Measurements from ENCODE around the gene TADA3. TPM values are rescaled to one million over a fixed set of nuclear protein-coding genes. Genes with fewer than 3 reads are reported as not detected.
A peak's percentile ranks its signal among the peaks of the same experiment; 100 is the strongest.

Gene TADA3
- total RNA-seq, 1 donor: 92.4 TPM

DNA sequence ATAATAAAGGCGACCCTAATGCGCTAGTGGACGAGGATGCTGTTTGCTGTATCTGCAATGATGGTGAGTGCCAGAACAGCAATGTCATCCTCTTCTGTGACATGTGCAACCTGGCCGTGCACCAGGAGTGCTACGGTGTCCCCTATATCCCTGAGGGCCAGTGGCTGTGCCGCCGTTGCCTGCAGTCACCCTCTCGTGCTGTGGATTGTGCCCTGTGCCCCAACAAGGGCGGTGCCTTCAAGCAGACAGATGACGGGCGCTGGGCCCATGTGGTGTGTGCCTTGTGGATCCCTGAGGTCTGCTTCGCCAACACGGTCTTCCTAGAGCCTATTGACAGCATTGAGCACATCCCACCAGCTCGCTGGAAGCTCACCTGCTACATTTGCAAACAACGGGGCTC, 53.1 kb downstream of the TADA3 start:
- DNase-seq (ENCODE audit: low read depth): no peak
- TF ChIP-seq, protein P1, sequence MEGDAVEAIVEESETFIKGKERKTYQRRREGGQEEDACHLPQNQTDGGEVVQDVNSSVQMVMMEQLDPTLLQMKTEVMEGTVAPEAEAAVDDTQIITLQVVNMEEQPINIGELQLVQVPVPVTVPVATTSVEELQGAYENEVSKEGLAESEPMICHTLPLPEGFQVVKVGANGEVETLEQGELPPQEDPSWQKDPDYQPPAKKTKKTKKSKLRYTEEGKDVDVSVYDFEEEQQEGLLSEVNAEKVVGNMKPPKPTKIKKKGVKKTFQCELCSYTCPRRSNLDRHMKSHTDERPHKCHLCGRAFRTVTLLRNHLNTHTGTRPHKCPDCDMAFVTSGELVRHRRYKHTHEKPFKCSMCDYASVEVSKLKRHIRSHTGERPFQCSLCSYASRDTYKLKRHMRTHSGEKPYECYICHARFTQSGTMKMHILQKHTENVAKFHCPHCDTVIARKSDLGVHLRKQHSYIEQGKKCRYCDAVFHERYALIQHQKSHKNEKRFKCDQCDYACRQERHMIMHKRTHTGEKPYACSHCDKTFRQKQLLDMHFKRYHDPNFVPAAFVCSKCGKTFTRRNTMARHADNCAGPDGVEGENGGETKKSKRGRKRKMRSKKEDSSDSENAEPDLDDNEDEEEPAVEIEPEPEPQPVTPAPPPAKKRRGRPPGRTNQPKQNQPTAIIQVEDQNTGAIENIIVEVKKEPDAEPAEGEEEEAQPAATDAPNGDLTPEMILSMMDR (IDR thresholded peaks at IDR 0.05; ENCODE audit: insufficient read depth, low read depth, low read length): no peak
- H3K4me3 ChIP-seq (ENCODE audit: low read depth, low read length): no peak overlapping the region

DNA sequence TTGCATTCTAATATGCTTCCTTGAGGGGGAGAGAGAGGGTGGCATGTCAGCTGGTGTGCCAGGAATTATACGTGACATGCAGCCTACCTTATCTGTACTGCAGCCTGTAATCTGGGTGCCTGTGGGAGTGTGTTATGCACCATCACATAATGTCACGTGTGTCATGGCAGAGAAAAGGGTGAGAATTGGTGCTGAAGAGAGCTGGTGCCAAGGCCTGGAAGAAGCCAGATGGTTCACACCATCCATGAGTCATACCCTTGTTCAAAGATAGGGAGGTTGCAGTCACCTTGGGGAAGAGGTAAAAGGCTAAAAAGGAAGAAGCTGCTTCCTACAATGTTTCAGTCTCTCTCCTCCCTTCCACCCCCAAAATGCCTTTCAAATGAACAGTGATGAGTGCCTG, 55.4 kb downstream of the TADA3 start:
- DNase-seq (ENCODE audit: low read depth): no peak
- TF ChIP-seq, protein P1 (IDR thresholded peaks at IDR 0.05; ENCODE audit: insufficient read depth, low read depth, low read length): no peak

DNA sequence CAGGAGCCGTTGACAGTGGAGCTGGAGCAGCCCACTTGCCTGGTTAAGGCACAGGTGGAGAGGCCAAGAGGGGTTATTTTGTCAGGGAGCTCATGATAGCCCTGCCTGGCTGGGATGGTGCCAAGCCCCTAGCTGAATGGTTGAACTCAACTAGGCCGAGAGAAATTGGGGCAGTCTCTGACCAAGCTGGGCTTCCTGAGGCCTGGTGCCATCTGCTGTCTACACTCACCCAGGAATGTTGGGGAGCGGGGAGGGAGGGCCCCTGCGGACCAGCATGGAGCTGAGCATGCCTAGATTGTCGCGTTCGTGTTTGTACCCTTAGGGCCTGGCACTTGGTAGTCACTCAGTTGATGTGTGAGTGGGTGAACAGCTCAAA, 59.5 kb downstream of the TADA3 start:
- no peak for DNase-seq (ENCODE audit: low read depth)
- TF ChIP-seq, protein P1 (IDR thresholded peaks at IDR 0.05; ENCODE audit: insufficient read depth, low read depth, low read length): no peak
- H3K4me3 ChIP-seq (ENCODE audit: low read depth, low read length): peak overlapping the region; percentile 85

More for the DNA sequence above, 55.4 kb downstream of the TADA3 start:
- H3K4me3 ChIP-seq (ENCODE audit: low read depth, low read length): no peak overlapping the region

DNA sequence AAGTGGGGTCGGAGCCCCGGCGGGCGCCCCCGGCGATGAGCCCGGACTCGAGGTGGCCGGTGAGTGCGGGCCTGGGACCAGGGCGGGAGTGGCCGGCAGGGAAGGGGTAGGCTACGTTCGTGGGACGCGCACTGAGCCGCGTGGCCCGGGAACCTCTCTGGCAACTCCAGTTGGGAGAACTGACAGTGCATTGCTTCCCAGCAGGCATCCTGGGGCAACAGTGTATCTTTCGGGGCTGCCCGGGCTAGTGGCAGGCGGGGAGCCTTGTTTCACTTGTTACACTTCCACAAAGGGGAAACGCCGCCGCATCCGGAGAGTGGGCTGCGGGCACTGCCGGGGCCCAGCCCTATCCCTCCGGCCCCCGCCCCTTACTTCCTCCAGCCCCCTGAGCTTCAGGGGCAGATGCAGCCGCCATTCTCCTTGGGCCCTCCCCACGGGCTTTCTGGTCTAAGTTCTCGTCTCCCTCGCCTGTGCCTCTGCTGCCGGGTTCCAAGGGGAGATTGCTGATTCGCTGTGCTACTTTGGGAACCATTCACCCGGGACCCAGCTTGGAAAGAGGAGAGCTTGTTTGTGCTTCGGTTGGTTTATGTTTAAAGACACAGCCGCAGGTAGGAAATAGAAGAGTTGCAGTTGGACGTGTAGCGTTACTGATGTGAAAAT, 60.1 kb downstream of the TADA3 start:
- peak overlapping the region; percentile 85 for H3K4me3 ChIP-seq (ENCODE audit: low read depth, low read length)
- no peak for DNase-seq (ENCODE audit: low read depth)
- TF ChIP-seq, protein P1 (IDR thresholded peaks at IDR 0.05; ENCODE audit: insufficient read depth, low read depth, low read length): no peak

DNA sequence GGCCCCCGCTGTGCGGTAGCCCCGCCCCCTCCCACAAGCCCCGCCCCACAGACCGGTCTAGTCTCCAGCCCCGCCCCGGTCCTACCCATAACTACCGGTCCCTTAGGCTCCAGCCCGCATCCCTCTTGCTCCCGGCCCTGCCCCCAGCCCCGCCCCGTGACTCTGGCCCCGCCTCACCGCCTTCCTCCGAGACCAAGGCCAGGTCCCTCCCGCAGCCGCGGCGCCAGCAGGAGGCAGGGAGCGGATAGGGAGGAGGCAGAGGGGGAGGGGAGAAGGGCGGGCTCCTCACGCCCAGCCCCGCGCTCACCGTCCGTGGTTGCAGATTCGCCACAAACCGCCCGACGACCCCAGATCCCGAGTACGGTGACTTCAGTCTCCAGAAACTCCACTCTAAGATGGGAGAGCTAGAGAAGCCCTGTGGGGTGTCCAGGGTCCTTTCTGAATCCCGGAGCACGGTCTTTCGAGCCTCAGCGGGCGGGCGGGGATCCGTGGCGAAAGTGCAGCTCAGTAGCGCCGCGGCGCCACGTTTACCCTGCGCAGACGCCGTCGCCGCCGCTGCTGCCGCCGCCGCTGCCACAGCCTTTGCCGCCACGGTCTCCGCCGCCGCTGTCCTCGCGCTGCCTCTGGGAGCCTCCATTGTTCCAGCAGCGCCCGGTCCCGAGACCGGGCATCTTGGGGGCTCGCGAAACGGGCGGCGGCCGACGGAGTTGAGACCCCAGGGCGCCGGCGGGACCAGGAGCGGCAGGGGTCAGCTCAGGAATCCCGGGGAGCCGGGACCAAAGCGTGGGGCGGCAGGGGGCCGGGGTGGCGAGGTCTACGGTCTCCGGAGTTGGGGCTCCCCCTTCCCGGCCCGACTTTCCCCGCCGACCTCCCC, 60.8 kb downstream of the TADA3 start, which contains the start of gene BRPF1:
Gene BRPF1 (plus strand): TSS at position 530 of the 874 bp plus-strand sequence. CDS start 2,406 bp downstream, outside the sequence.
- peak; percentile 100 for DNase-seq (ENCODE audit: low read depth)
- H3K4me3 ChIP-seq (ENCODE audit: low read depth, low read length): peak within 1 kb of the TSS; percentile 85
- TF ChIP-seq, protein P1 (IDR thresholded peaks at IDR 0.05; ENCODE audit: insufficient read depth, low read depth, low read length): no peak

DNA sequence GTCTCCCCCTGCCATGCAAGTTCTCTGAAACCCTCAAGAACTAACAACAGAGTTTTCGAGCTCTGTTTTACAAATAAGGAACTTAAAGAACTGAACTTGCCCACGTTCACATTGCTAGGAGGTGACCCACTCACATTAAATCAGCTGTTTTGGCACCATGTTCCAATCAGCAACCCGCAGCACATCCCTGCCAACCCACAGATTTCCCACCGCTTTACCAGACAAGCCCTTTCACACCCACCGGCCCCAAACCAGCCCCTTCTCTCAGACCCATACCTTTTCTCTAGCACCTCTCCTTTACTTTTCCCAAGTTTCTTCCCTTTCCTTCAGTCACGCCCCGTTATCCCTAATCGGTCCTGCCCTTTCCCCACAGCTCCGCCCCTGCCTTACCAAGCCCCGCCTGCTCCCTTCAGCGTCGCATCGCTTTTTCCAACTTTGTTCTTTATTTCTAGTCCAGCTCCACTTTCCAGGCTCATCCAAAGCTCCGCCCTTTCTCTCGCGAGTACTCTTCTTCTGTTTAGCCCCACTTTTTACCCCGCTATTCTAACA, 61.5 kb downstream of the TADA3 start:
- no peak for DNase-seq (ENCODE audit: low read depth)
- TF ChIP-seq, protein P1 (IDR thresholded peaks at IDR 0.05; ENCODE audit: insufficient read depth, low read depth, low read length): no peak
- peak overlapping the region; percentile 71 for H3K4me3 ChIP-seq (ENCODE audit: low read depth, low read length)

Other genes starting within 250 kb of the TADA3 start
- gene LHFPL4, start 238.7 kb downstream of the TADA3 start, total RNA-seq: under 0.01 TPM in 1 of 2 replicates, not detected in the other
- gene MTMR14, start 143.0 kb downstream of the TADA3 start, total RNA-seq: 32.4 and 39.9 TPM in 2 replicates
- gene CPNE9, start 88.6 kb downstream of the TADA3 start, total RNA-seq: not detected in 2 replicates
- gene BRPF1, start 60.7 kb downstream of the TADA3 start, total RNA-seq: 15.5 and 17.3 TPM in 2 replicates
- gene OGG1, start 42.5 kb downstream of the TADA3 start, total RNA-seq: 19.0 and 32.2 TPM in 2 replicates
- gene CAMK1, start 22.5 kb downstream of the TADA3 start, total RNA-seq: 27.6 and 30.0 TPM in 2 replicates
- gene ARPC4, start 609 bp upstream of the TADA3 start, total RNA-seq: 216 and 304 TPM in 2 replicates
- 19.0 and 21.6 TPM in 2 replicates for gene TTLL3, start 17.8 kb upstream of the TADA3 start, total RNA-seq
- gene RPUSD3, start 51.5 kb upstream of the TADA3 start, total RNA-seq: 28.3 and 31.1 TPM in 2 replicates
- not detected in 2 replicates for gene CIDEC, start 87.8 kb upstream of the TADA3 start, total RNA-seq
- 15.1 and 24.2 TPM in 2 replicates for gene JAGN1, start 98.1 kb upstream of the TADA3 start, total RNA-seq
- gene IL17RE, start 110.4 kb upstream of the TADA3 start, total RNA-seq: 0.43 and 0.64 TPM in 2 replicates
- 32.8 and 42.8 TPM in 2 replicates for gene IL17RC, start 124.6 kb upstream of the TADA3 start, total RNA-seq
- 13.2 and 16.0 TPM in 2 replicates for gene CRELD1, start 141.4 kb upstream of the TADA3 start, total RNA-seq
- gene PRRT3, start 159.9 kb upstream of the TADA3 start, total RNA-seq: 3.2 and 3.5 TPM in 2 replicates
- 35.4 and 52.7 TPM in 2 replicates for gene EMC3, start 194.4 kb upstream of the TADA3 start, total RNA-seq
- gene FANCD2, start 234.0 kb upstream of the TADA3 start, total RNA-seq: 15.5 and 23.3 TPM in 2 replicates

All from fibroblast of villous mesenchyme (primary cell).